Stomach (tissue), 4 donors: ENCODE results near the gene IFNK.

Experiments used
- POLR2A ChIP-seq, 4 donors: fragments of 450-650 bp; IDR thresholded peaks; one replicate each; pipeline ENCODE4 v1.6.1; 2016; ENCODE audit warnings: antibody characterized with exemption in 4 of 4, control low read depth in 2 of 4, mild to moderate bottlenecking in 1 of 4, moderate library complexity in 1 of 4
- TF ChIP-seq, protein P1 (sequence below), 7 experiments: fragments of 450-650 bp in 4 of 7; fragments of 200-600 bp in 3 of 7; sonication (generic) in 3 of 7; IDR thresholded peaks; one replicate each; pipeline ENCODE4 v1.5.1; 2016 to 2019; ENCODE audit warnings: antibody characterized with exemption in 7 of 7, control low read depth in 2 of 7, mild to moderate bottlenecking in 1 of 7

DNA sequence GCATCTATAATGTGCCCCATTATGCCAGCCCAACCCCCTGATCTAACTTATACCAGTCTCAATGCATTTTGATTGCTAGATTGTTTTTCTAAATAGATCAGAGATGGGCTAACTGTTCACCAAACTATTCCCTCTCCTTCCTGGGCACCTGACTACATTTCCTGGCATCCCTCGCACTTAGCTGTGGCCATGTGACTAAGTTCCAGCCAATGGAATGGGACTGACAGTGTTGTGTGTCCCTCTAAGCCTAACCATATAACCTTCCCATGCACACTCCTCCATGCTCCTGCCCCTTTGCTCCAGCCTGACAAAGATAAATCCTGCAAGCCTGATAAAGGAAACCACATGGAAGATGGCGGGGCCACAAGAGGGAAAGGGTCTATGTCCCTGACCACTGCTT, 12.3 kb upstream of the IFNK start:
- no peak for TF ChIP-seq POLR2A (IDR thresholded peaks at IDR 0.05)
- TF ChIP-seq, protein P1, sequence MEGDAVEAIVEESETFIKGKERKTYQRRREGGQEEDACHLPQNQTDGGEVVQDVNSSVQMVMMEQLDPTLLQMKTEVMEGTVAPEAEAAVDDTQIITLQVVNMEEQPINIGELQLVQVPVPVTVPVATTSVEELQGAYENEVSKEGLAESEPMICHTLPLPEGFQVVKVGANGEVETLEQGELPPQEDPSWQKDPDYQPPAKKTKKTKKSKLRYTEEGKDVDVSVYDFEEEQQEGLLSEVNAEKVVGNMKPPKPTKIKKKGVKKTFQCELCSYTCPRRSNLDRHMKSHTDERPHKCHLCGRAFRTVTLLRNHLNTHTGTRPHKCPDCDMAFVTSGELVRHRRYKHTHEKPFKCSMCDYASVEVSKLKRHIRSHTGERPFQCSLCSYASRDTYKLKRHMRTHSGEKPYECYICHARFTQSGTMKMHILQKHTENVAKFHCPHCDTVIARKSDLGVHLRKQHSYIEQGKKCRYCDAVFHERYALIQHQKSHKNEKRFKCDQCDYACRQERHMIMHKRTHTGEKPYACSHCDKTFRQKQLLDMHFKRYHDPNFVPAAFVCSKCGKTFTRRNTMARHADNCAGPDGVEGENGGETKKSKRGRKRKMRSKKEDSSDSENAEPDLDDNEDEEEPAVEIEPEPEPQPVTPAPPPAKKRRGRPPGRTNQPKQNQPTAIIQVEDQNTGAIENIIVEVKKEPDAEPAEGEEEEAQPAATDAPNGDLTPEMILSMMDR (IDR thresholded peaks at IDR 0.05): no peak
